ENCODE results near the gene MEGF11.

MEGF11 gene

DNA sequence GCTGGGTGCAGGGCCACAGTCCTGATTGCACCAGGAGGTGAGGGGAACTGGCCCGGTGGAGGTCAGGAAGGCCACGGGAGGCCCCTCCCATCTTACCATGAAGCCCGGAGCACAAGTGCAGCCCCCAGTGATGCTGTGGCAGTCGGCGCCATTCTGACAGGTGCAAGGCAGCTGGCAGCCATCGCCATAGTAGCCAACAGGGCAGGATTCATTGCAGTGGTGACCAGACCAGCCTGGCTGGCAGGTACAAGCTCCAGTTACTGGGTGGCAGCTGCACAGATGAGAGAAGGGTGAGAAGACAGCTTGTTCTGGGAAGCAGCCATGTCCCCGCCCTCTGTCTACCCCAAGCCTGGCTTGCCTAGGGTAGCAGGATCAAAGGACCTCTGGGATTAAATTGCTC, 296.1 kb downstream of the MEGF11 start:
- peaks cover 9% of the 10 kb centered on the region for H3K27me3 Mint-ChIP-seq
- no peaks in the 10 kb centered on the region for H3K9me3 Mint-ChIP-seq
- H3K4me3 Mint-ChIP-seq, result no peak overlapping the region
- H3K27ac Mint-ChIP-seq, result no peak overlapping the region
- peaks cover 20% of the 10 kb centered on the region for H3K4me1 Mint-ChIP-seq
- no peaks in the 10 kb centered on the region for H3K36me3 Mint-ChIP-seq
- ATAC-seq, result no peak

DNA sequence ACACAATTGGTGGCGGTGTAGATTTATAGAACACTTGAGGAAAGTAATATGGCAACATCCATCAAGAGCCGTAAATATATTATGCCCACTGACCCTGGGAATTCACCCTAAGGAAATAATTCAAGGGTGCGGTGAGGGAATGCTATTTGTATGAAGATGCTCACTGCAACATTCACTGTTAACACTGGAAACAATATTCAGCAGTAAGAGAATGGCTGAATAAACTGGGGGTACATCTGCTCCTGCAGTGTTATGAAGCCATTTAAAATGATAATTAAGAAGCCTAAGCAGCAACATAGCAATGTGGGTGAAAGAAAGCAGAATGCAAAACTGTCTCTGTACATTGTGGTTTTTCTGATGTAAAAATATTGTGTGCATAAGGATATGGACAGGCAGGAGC, 296.7 kb downstream of the MEGF11 start:
- ATAC-seq, result no peak
- H3K36me3 Mint-ChIP-seq, result no peaks in the 10 kb centered on the region
- H3K9me3 Mint-ChIP-seq, result no peaks in the 10 kb centered on the region
- H3K27me3 Mint-ChIP-seq, result peaks cover 8% of the 10 kb centered on the region
- H3K27ac Mint-ChIP-seq, result no peak overlapping the region
- peaks cover 20% of the 10 kb centered on the region for H3K4me1 Mint-ChIP-seq
- no peak overlapping the region for H3K4me3 Mint-ChIP-seq

DNA sequence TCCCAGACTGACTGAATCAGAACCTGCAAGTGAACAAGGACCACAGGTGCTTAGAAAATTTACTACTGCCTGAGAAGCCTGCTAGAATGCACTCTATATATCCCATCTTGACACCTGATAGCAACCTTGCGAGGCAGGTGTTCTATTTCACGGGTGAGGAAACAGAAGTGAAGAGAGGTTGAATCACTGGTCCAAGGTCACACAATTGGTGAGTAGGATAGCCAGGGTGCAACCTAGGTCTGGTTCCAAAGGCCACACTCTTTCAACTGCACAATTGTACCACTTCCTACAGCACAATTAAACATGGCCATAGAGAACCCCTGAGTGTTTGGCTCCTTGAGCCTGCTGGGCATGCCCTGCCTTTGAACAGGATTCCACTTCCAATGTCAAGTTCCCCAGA, 297.2 kb downstream of the MEGF11 start:
- peaks cover 20% of the 10 kb centered on the region for H3K4me1 Mint-ChIP-seq
- H3K36me3 Mint-ChIP-seq, result no peaks in the 10 kb centered on the region

DNA sequence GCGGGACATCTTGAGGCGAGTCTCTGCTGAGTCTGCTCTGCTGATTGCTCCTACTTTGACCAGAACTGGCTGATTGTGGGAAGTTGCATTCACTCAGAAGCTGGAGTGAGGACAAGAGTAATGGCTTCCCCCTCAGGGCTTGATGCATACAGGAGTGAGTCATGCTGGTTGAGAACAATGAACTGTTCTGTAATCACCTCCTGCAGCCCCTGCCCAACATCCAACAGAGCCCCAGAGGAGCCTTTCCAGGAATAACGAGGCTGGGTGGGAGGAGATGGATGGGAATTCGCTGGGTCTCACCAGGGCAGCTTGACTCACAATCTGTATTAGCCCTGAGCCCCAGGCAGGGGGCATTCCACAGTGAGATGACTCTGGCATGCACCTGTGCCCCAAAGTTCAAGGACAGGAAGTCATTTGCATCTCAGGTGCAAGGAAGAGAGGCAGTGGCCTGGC, 299.2 kb downstream of the MEGF11 start:
- no peak for ATAC-seq
- no peaks in the 10 kb centered on the region for H3K9me3 Mint-ChIP-seq
- no peak overlapping the region for H3K27ac Mint-ChIP-seq
- no peak overlapping the region for H3K4me3 Mint-ChIP-seq
- H3K36me3 Mint-ChIP-seq, result no peaks in the 10 kb centered on the region
- H3K4me1 Mint-ChIP-seq, result peaks cover 20% of the 10 kb centered on the region
- peaks cover 11% of the 10 kb centered on the region for H3K27me3 Mint-ChIP-seq

More for the DNA sequence above, 297.2 kb downstream of the MEGF11 start:
- H3K9me3 Mint-ChIP-seq, result no peaks in the 10 kb centered on the region
- no peak overlapping the region for H3K27ac Mint-ChIP-seq
- ATAC-seq, result no peak
- no peak overlapping the region for H3K4me3 Mint-ChIP-seq
- H3K27me3 Mint-ChIP-seq, result peaks cover 8% of the 10 kb centered on the region

DNA sequence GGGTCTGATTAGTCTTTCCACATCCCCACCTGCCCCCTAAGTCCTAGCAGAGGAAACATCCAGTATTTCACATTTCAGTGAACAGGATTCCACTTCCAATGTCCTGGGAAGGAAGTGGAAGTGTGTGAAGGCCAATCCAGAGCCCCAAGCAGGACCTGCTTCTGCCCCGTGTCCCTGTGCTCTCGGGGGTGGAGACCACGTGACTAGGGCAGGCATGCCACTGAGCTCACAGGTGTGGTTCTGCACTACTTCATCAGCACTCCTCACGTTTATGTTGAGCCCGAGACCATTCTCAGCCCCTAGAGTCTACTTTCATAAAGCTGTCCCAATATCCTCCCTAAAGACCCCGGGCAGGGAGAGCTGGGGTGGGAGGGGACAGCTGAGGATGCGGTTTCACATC, 299.9 kb downstream of the MEGF11 start:
- Mint-ChIP-seq H3K9me3 (no peaks in the 10 kb centered on the region), H3K4me3 (no peak overlapping the region), H3K27ac (no peak overlapping the region), H3K36me3 (no peaks in the 10 kb centered on the region), H3K27me3 (peaks cover 18% of the 10 kb centered on the region), H3K4me1 (peaks cover 20% of the 10 kb centered on the region)
- no peak for ATAC-seq

DNA sequence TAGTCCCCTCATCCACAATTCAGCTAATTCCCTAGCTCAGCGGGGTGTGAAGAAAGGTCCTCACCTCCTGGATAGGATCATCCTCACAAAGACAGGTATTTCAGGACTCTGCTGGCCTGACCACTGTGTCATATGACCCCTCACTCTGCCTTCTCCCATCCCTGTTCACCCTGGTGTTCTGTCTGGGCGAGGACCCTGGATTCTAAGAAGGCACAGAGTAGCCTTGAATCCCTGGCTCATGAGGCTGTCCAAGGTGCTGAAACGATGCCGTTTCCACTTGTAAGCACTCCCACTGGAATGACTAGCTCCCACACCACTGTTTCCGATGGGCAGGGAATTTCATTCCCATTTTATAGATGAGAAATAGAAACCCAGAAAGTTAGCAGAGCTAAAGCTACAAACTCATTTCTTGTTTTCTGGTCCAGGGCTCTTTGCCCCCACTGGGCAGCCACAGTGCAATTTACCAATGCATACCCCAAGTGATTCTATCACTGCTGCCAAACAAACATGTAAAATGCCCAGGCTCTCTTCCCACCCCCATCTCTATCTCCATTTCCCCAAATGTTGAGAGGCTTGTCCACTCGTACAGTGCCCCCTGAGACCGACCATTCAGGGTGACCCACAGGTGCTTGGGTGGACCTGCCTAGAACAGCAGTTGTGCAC, 301.0 kb downstream of the MEGF11 start:
- no peaks in the 10 kb centered on the region for H3K36me3 Mint-ChIP-seq
- H3K9me3 Mint-ChIP-seq, result no peaks in the 10 kb centered on the region
- H3K4me3 Mint-ChIP-seq, result no peak overlapping the region
- peaks cover 20% of the 10 kb centered on the region for H3K4me1 Mint-ChIP-seq
- no peak for ATAC-seq
- H3K27ac Mint-ChIP-seq, result no peak overlapping the region
- peaks cover 19% of the 10 kb centered on the region for H3K27me3 Mint-ChIP-seq

DNA sequence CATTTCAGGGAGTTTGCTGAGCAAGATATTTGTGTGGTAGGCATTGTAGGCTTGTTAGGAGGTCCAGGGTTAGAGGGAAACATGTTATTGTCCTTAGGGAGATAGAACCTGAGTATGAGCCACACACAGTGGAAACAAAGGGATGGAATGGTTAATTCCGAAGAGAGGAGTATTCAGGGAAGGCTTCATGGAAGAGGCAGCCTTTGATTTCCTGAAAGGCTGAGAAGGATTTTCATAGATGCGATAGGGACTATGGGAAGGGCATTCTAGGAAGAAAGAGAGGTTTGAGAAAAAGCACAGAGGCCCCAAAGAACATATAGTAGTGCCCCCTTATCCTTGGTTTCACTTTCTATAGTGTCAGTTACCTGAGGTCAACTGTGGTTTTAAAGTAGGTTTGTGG, 302.5 kb downstream of the MEGF11 start:
- peaks cover 19% of the 10 kb centered on the region for H3K27me3 Mint-ChIP-seq
- no peaks in the 10 kb centered on the region for H3K36me3 Mint-ChIP-seq
- no peak for ATAC-seq
- no peaks in the 10 kb centered on the region for H3K9me3 Mint-ChIP-seq
- H3K4me1 Mint-ChIP-seq, result peaks cover 20% of the 10 kb centered on the region
- no peak overlapping the region for H3K4me3 Mint-ChIP-seq
- no peak overlapping the region for H3K27ac Mint-ChIP-seq

DNA sequence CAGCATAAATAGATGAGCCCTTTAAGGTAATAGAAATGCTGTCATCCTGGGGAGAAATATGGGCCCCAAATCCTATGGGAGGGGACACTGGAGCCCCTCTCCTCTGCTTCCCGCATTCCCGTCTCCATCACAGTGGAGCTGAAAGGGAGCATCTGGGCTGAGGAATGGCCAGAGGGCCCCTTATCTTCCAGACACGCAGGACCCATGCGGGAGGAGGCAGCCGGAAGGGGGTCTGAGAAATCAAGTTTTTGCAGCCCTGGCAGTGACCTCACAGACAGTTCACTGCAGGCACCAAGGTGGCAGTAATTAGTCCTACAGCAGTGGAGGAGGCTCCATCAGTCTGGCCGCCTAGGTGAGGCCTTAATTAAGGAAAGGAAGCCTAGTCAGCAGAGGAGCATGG, 304.1 kb downstream of the MEGF11 start:
- Mint-ChIP-seq H3K27me3 (peaks cover 19% of the 10 kb centered on the region), H3K4me1 (peaks cover 15% of the 10 kb centered on the region), H3K27ac (no peak overlapping the region), H3K9me3 (no peaks in the 10 kb centered on the region), H3K4me3 (no peak overlapping the region), H3K36me3 (no peaks in the 10 kb centered on the region)
- ATAC-seq, result no peak

DNA sequence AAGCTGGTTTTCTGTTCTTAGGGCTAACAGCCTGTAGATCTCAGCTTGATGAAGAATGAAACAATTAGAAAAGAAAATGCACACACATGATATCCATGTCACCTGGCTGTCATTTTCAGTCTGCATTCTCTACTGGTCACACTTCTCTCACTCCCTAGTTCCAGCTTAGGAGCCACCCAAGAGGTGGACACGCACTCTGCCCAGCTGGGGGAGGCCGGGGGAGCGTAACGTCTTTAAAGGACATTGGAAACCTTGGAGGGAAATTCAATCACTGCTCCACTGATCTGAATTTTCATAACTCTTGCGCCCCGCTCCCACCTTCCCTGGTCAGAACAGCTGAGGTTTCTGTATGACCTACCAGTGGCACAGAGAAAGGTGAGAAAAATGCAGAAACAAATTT, 304.5 kb downstream of the MEGF11 start:
- no peak for ATAC-seq
- H3K9me3 Mint-ChIP-seq, result no peaks in the 10 kb centered on the region
- H3K36me3 Mint-ChIP-seq, result no peaks in the 10 kb centered on the region
- H3K4me3 Mint-ChIP-seq, result no peak overlapping the region
- H3K27ac Mint-ChIP-seq, result no peak overlapping the region
- H3K4me1 Mint-ChIP-seq, result peaks cover 10% of the 10 kb centered on the region
- H3K27me3 Mint-ChIP-seq, result peaks cover 19% of the 10 kb centered on the region

DNA sequence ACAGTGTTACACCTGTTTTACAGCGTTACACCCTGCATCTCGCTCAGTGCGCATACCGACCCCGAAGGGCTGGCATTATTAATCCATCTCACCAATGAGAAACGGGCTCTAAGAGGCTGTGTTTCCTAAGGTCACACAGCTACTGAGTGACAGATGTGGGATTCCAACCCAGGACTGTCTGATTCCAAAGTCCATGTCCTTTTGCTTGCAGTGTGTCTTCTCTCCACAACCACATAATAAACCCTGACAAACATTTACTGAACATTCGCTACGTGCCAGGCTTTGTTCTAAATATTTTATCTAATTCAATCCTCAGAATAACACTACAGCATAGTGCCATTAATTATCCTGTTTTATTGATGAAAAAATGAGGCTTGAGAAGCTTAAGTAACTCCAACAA, 305.2 kb downstream of the MEGF11 start:
- Mint-ChIP-seq H3K9me3 (no peaks in the 10 kb centered on the region), H3K4me1 (peaks cover 4% of the 10 kb centered on the region), H3K4me3 (no peak overlapping the region), H3K27me3 (peaks cover 19% of the 10 kb centered on the region), H3K27ac (no peak overlapping the region), H3K36me3 (no peaks in the 10 kb centered on the region)
- no peak for ATAC-seq

DNA sequence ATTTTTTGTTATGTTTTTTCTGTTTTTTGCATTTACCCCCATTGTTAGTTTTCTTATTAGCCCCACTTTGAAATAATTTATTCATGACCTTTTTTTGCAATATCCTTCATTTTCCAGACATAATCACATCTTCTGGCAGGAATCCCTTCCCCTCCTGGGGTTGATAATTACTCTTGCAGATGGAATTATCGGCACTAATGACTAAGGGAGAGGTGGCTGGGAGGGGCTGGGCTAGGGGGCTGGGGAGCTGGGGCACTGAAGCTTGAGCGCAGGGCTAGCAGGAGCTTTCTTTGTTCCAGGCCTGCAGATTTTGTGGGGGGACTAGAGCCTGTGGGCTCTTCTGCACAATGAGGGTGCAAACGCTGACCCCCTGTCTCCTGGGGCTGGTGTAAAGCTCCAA, 306.5 kb downstream of the MEGF11 start:
- H3K4me3 Mint-ChIP-seq, result no peak overlapping the region
- no peaks in the 10 kb centered on the region for H3K36me3 Mint-ChIP-seq
- ATAC-seq, result no peak
- H3K27ac Mint-ChIP-seq, result no peak overlapping the region
- H3K9me3 Mint-ChIP-seq, result no peaks in the 10 kb centered on the region
- H3K27me3 Mint-ChIP-seq, result peaks cover 12% of the 10 kb centered on the region
- H3K4me1 Mint-ChIP-seq, result no peaks in the 10 kb centered on the region

DNA sequence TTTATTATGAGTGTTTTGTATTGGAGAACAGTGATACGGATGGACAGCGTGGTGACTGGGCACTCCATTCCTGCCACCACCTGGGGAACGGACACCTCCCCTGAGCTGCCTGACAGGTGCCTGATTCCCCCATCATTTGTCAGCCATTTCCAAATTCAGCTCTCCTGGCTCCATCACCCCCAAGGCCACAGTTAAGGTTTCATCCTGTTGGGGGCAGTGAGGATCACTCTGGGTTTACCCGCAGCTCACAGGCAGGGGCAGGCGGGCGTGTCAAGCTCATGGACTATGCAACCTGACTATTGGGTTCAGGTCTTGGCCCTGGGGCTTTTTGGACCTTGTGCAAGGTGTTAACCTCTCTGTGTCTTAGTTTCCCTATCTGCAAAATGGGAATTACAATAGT, 307.9 kb downstream of the MEGF11 start:
- no peak for ATAC-seq
- no peak overlapping the region for H3K4me3 Mint-ChIP-seq
- H3K27ac Mint-ChIP-seq, result no peak overlapping the region
- H3K27me3 Mint-ChIP-seq, result peaks cover 12% of the 10 kb centered on the region
- H3K4me1 Mint-ChIP-seq, result no peaks in the 10 kb centered on the region
- H3K9me3 Mint-ChIP-seq, result no peaks in the 10 kb centered on the region
- H3K36me3 Mint-ChIP-seq, result no peaks in the 10 kb centered on the region

DNA sequence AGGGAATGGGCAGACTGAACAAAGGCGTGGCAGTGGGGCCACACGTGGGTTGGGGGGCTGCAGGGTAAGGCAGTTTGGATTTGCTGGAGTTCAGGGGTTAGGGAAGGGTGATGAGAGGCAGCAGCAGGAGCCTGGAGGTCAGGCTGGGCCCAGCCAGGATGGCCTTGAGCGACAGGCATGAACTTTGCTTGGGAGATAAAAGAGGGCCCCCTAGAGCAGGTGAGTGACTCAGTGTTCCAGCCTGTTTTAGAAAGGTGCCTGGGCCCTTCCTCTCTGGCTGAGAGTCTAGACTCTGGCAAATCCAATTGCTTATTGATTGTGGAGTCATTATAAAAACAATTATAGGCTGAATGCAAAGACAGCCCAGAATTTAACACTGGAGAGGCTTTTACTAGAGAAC, 309.1 kb downstream of the MEGF11 start:
- no peak overlapping the region for H3K4me3 Mint-ChIP-seq
- no peaks in the 10 kb centered on the region for H3K36me3 Mint-ChIP-seq
- no peak overlapping the region for H3K27ac Mint-ChIP-seq
- H3K4me1 Mint-ChIP-seq, result no peaks in the 10 kb centered on the region
- no peak for ATAC-seq
- no peaks in the 10 kb centered on the region for H3K9me3 Mint-ChIP-seq
- H3K27me3 Mint-ChIP-seq, result peaks cover 9% of the 10 kb centered on the region

DNA sequence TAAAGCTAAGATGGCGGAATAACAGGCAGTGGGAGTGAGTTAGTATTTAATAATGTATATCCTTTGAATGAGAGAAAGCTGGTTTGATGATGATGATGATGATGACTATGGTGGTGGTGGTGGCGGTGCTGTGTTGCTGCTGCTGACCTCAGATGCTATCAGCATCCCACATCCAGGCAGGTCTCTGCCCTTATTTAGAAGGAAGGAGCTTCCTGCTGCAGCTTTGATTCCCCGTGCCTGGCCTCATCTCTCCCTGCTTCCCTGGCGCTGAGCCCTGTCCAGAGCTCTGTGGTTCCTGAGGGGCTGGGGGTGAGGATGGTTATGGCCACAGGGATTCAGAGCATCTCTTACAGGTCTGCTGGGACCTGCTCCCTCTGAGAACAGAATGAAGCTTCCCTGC, 311.1 kb downstream of the MEGF11 start:
- Mint-ChIP-seq H3K4me3 (no peak overlapping the region), H3K27me3 (no peaks in the 10 kb centered on the region), H3K36me3 (no peaks in the 10 kb centered on the region), H3K9me3 (no peaks in the 10 kb centered on the region), H3K4me1 (no peaks in the 10 kb centered on the region), H3K27ac (no peak overlapping the region)
- ATAC-seq, result no peak

DNA sequence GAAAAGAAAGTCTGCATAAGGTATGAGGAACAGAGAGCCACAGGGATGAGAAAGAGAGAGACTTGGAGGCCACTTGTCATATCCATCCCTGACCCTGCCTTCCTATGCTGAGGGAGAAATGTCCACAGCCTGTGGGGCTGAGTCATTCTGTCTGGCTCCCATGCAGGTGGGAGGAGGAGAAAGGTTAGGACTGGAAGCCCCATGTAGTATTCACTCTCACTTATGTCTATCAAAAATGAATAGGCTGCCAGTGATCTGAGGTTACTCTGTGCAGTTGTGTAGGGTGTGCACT, 313.0 kb downstream of the MEGF11 start:
- no peak for ATAC-seq
- Mint-ChIP-seq H3K9me3 (no peaks in the 10 kb centered on the region), H3K4me3 (no peak overlapping the region), H3K36me3 (no peaks in the 10 kb centered on the region), H3K27ac (no peak overlapping the region), H3K4me1 (no peaks in the 10 kb centered on the region), H3K27me3 (no peaks in the 10 kb centered on the region)

DNA sequence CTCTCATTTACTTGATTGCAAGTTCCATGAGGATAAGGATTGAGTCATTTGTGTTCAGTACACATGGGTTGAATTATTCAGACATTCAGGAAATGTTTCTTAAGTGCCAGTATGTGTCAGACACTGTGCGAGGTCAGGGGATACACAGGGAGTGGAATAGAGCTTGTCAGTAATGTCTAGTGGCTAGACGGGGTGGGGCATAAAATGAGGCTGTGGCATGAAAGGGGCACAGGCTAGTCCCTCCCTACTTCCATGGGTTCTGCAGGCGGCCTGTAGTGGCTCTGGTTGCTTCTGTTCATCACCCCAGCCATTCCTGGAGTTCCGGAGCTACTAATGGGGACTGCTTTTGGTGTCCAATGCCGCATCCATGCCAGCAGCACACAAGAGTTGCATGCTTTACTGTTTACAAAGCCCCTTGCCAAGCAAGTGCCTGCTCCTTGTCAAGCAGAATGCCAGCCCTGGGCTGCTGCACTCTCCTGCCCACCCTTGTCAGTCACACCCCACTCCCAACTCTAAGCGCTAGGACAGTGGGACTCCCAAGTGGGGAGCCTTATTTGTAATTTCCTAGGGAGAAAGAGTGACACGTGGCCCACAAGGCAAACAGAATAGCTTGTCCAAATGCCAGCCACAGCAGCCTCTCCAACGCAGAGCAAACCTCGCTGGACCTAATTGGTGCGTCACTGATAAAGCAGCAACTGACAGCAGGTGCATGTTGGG, 313.5 kb downstream of the MEGF11 start:
- Mint-ChIP-seq H3K4me3 (no peak overlapping the region), H3K27me3 (no peaks in the 10 kb centered on the region), H3K27ac (no peak overlapping the region), H3K9me3 (no peaks in the 10 kb centered on the region), H3K4me1 (no peaks in the 10 kb centered on the region), H3K36me3 (no peaks in the 10 kb centered on the region)
- no peak for ATAC-seq
